ENCODE data around the gene CTPS2.
"Not testable (repeated sequence)": the region's sequence is repeated elsewhere in the genome, so short reads cannot be mapped to it uniquely, and the experiment has no call there.

Gene CTPS2

GRCh38 chrX:16604337-16604736 is 108.1 kb downstream of the CTPS2 start:
- no peak for DNase-seq (ENCODE audit: low read depth, low spot score)

- no peak for DNase-seq (ENCODE audit: low read depth, low spot score)
Measured at GRCh38 chrX:16603822-16604221, 108.6 kb downstream of the CTPS2 start.

DNA sequence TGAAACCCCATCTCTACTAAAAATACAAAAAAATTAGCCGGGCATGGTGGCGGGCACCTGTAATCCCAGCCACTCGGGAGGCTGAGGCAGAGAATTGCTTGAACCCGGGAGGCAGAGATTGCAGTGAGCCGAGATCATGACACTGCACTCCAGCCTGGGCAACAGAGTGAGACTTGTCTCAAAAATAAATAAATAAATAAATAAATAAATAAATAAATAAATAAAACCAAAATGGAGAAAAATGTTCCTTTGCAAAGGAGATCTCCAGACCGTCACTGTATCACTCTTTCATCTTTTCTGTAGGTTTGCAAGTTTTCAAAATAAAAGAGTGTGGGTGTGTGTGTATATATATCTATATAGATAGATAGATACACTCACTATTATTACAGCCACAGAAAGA is 109.2 kb downstream of the CTPS2 start:
- not testable (repeated sequence) for DNase-seq (ENCODE audit: low read depth, low spot score)

GRCh38 chrX:16601885-16602284 is 110.6 kb downstream of the CTPS2 start:
- no peak for DNase-seq (ENCODE audit: low read depth, low spot score)

DNA sequence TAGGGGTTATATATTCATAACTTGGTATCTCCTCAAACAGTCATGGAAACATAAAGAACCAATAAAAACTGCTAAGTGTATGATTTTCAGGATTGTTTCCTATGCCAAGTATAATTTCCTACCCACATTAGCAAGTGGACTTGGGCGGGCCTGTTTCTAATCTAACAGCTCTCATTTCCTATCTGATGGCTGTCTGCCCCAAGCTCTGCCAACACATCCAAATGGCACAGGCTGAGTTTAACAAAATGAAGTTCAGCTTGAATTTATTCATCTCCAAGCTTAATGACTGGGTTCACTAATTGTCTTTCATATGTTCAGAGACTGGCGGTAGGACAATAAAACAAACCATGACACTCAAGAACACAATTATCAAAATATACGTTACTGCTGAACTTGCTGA is 118.0 kb downstream of the CTPS2 start:
- DNase-seq (ENCODE audit: low read depth, low spot score), result no peak

- no peak for DNase-seq (ENCODE audit: low read depth, low spot score)
Measured at GRCh38 chrX:16593801-16594200, 118.7 kb downstream of the CTPS2 start.

DNA sequence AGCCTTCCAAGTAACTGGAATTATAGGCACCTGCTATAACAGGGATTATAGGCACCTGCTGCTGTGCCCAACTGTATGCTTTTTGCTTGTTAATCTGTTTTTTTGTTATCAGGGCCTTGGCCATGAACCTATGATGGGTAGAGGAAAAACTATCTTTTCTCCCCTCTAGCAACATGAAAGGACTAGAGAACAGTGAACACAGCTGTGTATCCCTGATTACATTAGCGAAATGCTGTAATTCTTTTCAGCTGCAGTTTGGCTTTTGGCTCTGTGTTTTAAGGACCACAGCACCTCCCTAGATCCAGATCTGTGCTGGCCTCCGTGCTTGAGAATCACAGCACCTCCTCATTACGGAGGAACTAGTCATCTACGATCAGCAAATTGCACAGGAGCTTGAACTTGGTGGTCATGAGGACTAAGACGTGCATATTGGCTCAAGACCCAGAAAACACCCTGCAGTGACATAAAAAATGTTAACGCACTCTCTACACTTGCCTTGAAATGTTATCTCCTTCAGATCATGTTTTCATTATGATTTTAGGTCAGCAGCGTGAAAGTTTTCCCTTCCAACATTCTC is 120.2 kb downstream of the CTPS2 start:
- DNase-seq (ENCODE audit: low read depth, low spot score), result no peak

DNA sequence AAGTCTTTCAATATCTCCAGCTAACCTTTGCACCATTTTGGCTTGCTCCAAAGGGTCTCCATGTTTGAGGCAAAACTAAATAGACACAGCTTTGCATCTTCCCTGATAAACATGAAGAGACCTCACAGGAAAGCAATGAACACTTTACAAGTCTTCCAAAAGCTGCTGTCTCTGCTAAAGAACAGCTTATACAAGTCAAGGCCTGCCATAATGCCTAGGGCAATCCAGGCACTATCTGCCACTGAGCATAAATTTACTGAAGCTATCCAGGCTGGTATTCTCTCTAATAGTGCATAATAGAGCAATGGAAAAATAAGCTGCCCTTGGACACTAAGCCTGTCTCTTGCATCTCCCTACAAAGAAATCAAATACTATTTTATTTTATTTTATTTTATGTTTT is 122.6 kb downstream of the CTPS2 start:
- no peak for DNase-seq (ENCODE audit: low read depth, low spot score)

DNA sequence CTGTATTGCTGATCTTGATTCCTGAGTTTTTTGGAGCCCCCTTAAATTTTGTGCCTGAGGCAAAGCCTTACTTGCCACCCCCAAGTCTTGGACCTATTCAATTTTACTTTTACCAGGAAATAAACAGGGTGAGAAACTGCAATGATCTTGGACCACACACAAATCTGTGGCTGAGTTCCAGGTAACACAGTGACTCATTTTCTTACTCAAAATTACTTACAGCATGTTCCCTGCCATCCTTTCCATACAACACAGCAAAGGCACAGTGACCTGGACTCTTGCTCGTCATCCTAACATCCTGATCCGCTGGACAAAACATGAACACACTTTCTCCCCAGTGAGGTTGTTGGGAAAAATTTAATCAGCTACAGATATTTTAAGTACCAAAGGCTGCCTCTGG is 123.3 kb downstream of the CTPS2 start:
- DNase-seq (ENCODE audit: low read depth, low spot score), result no peak

GRCh38 chrX:16588266-16588665 is 124.2 kb downstream of the CTPS2 start:
- DNase-seq (ENCODE audit: low read depth, low spot score), result no peak

DNA sequence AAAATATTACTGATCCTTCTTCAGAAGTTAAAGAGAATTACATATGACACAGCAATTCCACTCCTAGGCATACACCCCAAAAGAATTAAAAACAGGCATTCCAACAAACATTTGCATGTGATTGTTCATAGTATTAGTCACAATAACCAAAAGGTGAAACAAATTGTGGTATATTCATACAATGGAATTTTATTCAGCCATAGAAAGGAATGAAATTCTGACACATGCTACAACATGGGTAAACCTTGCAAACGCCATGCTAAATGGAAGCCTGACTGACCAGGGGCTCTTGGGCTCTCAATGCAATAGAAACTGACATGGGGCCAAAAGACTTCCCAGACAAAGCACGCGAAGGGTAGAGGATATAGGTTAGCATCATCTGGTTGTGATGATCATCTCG is 124.6 kb downstream of the CTPS2 start:
- no peak for DNase-seq (ENCODE audit: low read depth, low spot score)

DNA sequence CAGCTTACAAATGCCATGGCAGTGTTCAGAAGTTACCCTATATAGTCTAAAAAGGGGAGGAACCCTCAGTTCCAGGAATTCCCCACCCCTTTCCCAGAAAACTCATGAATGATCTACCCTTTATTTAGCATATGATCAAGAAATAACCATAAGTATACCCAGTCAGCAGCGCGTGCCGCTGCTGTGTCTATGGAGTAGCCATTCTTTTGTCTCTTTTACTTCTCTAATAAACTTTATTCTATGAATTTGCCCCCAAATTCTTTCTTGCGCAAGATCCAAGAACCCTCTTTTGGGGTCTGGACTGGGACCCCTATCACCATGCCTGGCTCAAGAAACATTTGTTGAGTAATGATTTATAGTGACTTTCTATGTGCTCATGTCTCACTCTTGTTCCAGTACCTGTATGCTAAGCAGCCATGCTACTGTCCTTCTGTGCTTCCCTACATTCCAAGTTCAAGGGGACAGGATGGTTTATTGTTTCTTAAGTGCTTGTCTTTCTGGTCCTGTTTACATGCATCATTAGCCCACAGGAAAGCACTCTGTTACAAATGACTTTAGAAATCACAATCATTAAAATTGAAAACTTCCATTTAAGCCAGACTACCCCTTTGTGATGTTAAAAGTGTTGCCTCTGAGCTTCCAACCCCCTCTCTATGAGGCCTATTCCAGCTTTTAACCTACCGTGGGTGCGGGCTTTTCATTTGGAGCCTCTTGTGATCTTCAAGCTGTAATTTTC is 125.9 kb downstream of the CTPS2 start:
- no peak for DNase-seq (ENCODE audit: low read depth, low spot score)

DNA sequence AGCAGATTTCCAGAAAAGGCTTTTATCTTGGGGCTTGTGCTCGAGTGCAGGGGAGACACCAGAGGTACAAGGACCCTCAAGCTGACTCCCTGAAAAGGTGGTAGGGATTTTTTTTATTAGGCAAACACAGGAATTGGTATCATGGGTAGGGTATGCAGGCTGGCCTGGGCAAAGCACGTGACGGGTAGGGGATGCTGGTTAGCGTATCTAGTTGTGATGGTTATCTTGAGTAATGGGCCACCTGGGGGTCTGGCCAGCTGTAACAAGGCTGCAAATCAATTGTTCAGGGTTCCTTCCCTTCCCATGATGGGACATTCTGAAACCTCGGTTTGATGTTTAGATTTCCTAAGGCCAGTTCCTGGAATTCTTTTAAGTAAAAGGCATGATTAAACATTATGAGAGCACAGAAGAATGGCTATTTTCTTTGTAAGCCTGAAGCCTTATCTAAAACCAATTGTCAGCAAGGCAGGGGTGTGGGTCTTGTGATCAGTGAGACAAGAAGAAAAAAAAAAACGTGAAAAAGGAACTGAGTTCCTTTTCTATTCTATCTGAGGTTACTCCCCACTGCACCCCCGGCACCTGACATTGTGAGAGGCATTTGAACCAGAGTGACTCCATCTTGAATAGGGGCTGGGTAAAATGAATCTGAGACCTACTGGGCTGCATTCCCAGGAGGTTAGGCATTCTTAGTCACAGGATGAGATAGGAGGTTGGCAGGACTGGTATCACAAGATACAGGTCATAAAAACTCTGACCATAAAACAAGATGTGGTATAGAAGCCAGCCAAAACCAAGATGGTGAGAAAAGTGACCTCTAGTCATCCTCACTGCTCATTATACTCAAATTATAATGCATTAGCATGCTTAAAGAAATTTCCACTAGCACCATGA is 126.7 kb downstream of the CTPS2 start:
- DNase-seq (ENCODE audit: low read depth, low spot score), result no peak

DNA sequence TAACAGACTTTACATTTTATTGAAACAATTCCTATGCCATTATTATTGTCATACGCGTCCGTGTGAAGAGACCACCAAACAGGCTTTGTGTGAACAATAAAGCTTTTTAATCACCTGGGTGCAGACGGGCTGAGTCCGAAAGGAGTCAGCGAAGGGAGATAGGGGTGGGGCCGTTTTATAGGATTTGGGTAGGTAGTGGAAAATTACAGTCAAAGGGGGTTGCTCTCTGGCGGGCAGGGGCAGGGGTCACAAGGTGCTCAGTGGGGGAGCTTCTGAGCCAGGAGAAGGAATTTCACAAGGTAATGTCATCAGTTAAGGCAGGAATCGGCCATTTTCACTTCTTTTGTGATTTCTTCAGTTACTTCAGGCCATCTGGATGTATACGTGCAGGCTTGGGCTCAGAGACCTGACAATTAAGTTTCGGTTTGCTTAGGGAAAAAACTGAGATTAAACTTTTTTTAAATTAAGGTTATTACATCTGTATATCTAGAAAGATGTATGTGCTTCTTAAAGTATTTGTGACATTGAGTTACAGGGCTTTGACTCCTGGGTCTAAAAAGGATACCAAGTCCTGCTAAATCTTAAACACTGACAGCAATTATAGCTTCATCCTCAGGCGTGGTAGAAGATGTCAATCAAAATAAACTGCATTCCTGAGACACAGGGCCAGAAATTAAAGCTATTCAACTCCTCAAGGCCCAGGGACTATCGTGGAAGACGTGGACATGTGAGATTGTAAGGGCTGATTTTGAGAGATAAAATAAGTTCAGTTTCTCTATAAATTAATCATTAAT is 132.3 kb downstream of the CTPS2 start:
- DNase-seq (ENCODE audit: low read depth, low spot score), result not testable (repeated sequence)

GRCh38 chrX:16579517-16579916 is 133.0 kb downstream of the CTPS2 start:
- no peak for DNase-seq (ENCODE audit: low read depth, low spot score)

- DNase-seq (ENCODE audit: low read depth, low spot score), result no peak
Measured at GRCh38 chrX:16578218-16578617, 134.3 kb downstream of the CTPS2 start.

- DNase-seq (ENCODE audit: low read depth, low spot score), result no peak
Measured at GRCh38 chrX:16577483-16578029, 134.9 kb downstream of the CTPS2 start.

- DNase-seq (ENCODE audit: low read depth, low spot score), result not testable (repeated sequence)
Measured at GRCh38 chrX:16575388-16575787, 137.1 kb downstream of the CTPS2 start.

DNA sequence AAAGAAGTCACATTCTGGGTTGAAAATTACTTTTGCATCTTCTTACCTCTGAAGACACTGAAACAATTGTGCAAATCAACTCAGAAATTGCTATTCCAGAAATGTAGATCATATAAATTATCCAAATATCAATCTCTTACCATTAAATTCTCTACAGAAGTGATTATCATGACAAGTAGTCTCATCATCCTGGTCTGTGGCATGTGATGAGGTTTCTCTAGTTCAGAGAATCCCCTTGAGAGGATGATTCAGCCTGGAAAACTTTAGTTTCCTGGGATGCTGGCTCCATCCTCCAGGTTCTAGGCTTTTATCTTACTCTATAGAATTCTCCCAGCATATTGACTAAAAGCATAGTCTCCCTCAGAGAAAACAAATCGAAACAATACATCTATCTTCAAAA is 138.7 kb downstream of the CTPS2 start:
- peak; percentile 51 for DNase-seq (ENCODE audit: low read depth, low spot score)

GRCh38 chrX:16567681-16568080 is 144.8 kb downstream of the CTPS2 start:
- DNase-seq (ENCODE audit: low read depth, low spot score), result no peak

DNA sequence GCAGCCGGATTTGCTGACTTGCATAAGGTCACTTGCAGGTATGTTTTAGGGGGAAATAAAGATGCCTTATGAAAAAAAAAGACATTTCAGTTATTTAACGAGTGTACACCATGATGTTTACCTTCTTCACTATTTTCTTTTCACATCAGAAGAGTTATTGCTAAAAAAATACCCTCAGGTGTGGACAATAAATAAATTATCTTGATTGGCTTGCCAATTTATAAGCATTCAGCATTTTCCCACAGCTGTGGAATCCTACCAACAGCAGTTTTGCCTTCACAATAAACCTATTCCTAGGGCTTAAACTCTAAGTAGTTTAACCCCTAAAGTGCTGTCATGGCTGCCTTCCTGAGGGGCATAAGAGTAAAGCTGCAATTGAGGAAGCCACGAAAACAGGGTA is 145.9 kb downstream of the CTPS2 start:
- no peak for DNase-seq (ENCODE audit: low read depth, low spot score)
